ENCODE results near the gene PRC1. TPM values are rescaled to one million over a fixed set of nuclear protein-coding genes. Genes with fewer than 3 reads are reported as not detected.

PRC1 gene
- total RNA-seq, 1 experiment from 2014 or later = 260 TPM

GRCh38 chr15:90946941-90947576 is 47.3 kb downstream of the PRC1 start:
- peaks cover 55% of the 10 kb centered on the region for H3K36me3 Mint-ChIP-seq (ENCODE audit: insufficient read depth, unreplicated experiment)
- no peaks in the 10 kb centered on the region for H3K4me1 Mint-ChIP-seq (ENCODE audit: low read depth, unreplicated experiment)
- no peaks in the 10 kb centered on the region for H3K9me3 Mint-ChIP-seq (ENCODE audit: low read depth, unreplicated experiment)
- no TSS peak for BruUV-seq (replicated peaks)
- H3K27me3 Mint-ChIP-seq (ENCODE audit: unreplicated experiment) = no peaks in the 10 kb centered on the region
- no peak overlapping the region for H3K27ac Mint-ChIP-seq (ENCODE audit: unreplicated experiment)
- CTCF ChIA-PET = interaction anchor here (0.5 to 1.2 kb wide), 3 partner anchors 86 to 279 kb away, joined by 3 to 4 read pairs (median 3); no protein-coding TSS in a partner anchor
- H3K4me3 Mint-ChIP-seq (ENCODE audit: low read depth, unreplicated experiment) = no peak overlapping the region
- no peak for TF ChIP-seq CTCF (IDR thresholded peaks at IDR 0.05; ENCODE audit: unreplicated experiment)
- intact Hi-C loops (cut with micrococcal nuclease; ENCODE audit: unreplicated experiment) = no loop called here
- DNase-seq = no peak

GRCh38 chr15:90946538-90946937 is 47.8 kb downstream of the PRC1 start:
- no TSS peak for BruUV-seq (replicated peaks)
- Mint-ChIP-seq H3K4me1 (ENCODE audit: low read depth, unreplicated experiment) (no peaks in the 10 kb centered on the region), H3K36me3 (ENCODE audit: insufficient read depth, unreplicated experiment) (peaks cover 51% of the 10 kb centered on the region), H3K27ac (ENCODE audit: unreplicated experiment) (no peak overlapping the region), H3K27me3 (ENCODE audit: unreplicated experiment) (no peaks in the 10 kb centered on the region), H3K9me3 (ENCODE audit: low read depth, unreplicated experiment) (no peaks in the 10 kb centered on the region), H3K4me3 (ENCODE audit: low read depth, unreplicated experiment) (no peak overlapping the region)
- intact Hi-C loops (cut with micrococcal nuclease; ENCODE audit: unreplicated experiment) = no loop called here
- TF ChIP-seq CTCF (IDR thresholded peaks at IDR 0.05; ENCODE audit: unreplicated experiment) = no peak
- no peak for DNase-seq
- CTCF ChIA-PET = interaction anchor here (0.6 to 1.2 kb wide), 3 partner anchors 87 to 832 kb away, joined by 3 to 4 read pairs (median 4); no protein-coding TSS in a partner anchor

- no peak for TF ChIP-seq CTCF (IDR thresholded peaks at IDR 0.05; ENCODE audit: unreplicated experiment)
- CTCF ChIA-PET = interaction anchor here (1.1 kb wide), 1 partner anchor 359 kb away, joined by 6 read pairs; no protein-coding TSS in a partner anchor
Observed at GRCh38 chr15:90945091-90945490, 49.2 kb downstream of the PRC1 start.

GRCh38 chr15:90942354-90943120 is 51.8 kb downstream of the PRC1 start:
- no peak for DNase-seq
- no peak for TF ChIP-seq CTCF (IDR thresholded peaks at IDR 0.05; ENCODE audit: unreplicated experiment)
- no peaks in the 10 kb centered on the region for H3K9me3 Mint-ChIP-seq (ENCODE audit: low read depth, unreplicated experiment)
- H3K27ac Mint-ChIP-seq (ENCODE audit: unreplicated experiment) = no peak overlapping the region
- H3K4me1 Mint-ChIP-seq (ENCODE audit: low read depth, unreplicated experiment) = no peaks in the 10 kb centered on the region
- no TSS peak for BruUV-seq (replicated peaks)
- CTCF ChIA-PET = no interaction called here
- no peaks in the 10 kb centered on the region for H3K27me3 Mint-ChIP-seq (ENCODE audit: unreplicated experiment)
- intact Hi-C loops (cut with micrococcal nuclease; ENCODE audit: unreplicated experiment) = no loop called here
- no peak overlapping the region for H3K4me3 Mint-ChIP-seq (ENCODE audit: low read depth, unreplicated experiment)
- H3K36me3 Mint-ChIP-seq (ENCODE audit: insufficient read depth, unreplicated experiment) = peaks cover 57% of the 10 kb centered on the region

More at GRCh38 chr15:90945091-90945490, 49.2 kb downstream of the PRC1 start:
- Mint-ChIP-seq H3K27ac (ENCODE audit: unreplicated experiment) (no peak overlapping the region), H3K4me1 (ENCODE audit: low read depth, unreplicated experiment) (no peaks in the 10 kb centered on the region), H3K36me3 (ENCODE audit: insufficient read depth, unreplicated experiment) (peaks cover 65% of the 10 kb centered on the region), H3K27me3 (ENCODE audit: unreplicated experiment) (no peaks in the 10 kb centered on the region), H3K4me3 (ENCODE audit: low read depth, unreplicated experiment) (no peak overlapping the region), H3K9me3 (ENCODE audit: low read depth, unreplicated experiment) (no peaks in the 10 kb centered on the region)
- DNase-seq = no peak
- BruUV-seq (replicated peaks) = no TSS peak
- intact Hi-C loops (cut with micrococcal nuclease; ENCODE audit: unreplicated experiment) = no loop called here
